Stimulated activated CD8-positive, alpha-beta memory T cell treated with anti-CD3 and anti-CD28 coated beads, Interleukin-15, amount 100 ng/mL, for 4 hours (primary cell): ENCODE measurements around the gene ZNF761.
"Not testable (repeated sequence)": the region's sequence is repeated elsewhere in the genome, so short reads cannot be mapped to it uniquely, and the experiment has no call there.

ENCODE experiments used
- DNase-seq, 2 donors: peaks; one replicate each; pipeline ENCODE4 v3.0.0-alpha.2; 2020; ENCODE audit warnings: low read depth in 2 of 2

ZNF761 gene

DNA sequence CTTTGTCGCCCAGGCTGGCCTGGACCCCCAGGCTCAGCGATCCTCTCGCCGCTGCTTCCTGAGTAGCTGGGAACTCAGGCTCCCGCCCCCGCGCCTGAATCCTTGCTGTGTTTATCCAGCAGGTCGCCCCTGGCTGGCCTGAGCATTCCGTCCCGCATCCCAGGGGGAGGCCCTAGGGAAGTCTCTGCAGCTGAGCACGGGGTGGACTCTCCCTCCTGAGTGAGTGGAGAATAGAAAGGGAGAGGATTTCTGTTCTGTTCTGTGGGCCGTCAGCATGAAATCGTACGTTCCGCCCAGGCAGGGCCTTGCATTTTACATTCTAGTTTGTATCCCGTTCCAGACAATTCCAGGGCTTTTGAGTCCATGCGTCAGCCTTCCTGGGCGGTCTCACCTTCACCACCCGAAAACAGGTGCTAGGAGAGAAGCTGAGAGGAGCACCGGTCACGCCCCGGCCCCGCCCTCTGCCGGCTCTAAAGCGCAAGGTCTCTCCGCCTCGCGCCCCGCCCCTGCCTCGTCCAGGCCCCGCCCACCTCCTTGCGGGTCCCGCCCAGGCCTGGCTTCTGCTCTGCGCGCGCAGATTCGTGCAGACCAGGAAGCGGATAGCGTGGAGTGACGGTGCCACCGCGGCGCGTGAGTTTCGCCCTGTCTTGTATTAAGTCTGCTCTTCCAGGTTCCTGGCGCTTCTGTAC is at the start of gene ZNF761:
ZNF761 (plus strand) TSS at position 586 of the 689 bp plus-strand sequence. CDS start 15,285 bp downstream, outside the sequence.
- peak; percentile 93 to 96 for DNase-seq

DNA sequence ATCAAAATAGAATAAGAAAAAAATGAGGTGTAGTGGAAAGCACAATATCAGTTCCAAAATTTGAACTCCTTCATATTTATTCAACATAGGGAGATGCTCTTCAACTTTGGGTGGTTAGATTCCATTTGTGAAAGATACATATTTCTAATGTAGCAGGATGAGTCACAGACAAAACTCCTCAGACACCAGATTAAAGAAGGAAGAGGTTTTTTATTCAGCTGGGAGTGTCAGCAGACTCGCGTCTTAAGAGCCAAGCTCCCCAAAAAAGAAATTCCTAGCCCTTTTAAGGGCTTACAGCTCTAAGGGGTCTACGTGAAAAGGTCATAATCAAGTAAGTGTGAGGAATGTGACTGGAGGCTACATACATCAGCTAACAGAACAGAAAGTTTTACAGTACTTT is 43.6 kb upstream of the ZNF761 start:
- DNase-seq = no peak

DNA sequence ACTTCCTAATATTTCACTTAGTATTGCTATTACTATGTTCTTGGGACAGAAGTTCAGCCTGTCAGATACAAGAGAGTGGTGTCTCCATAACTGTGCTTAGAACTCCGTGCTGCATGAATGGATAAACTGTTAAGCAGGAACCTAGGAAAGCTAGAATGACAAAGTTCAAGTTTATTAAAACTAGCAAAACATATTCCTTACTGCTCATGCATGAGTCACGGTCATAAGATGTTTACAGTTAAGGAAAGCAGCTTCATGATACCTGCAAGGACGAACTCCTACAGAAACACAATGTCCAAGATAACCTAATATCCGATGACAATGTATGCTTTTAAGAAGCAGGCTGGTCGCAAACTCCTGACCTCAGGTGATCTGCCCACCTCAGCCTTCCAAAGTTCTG is 42.9 kb upstream of the ZNF761 start:
- no peak for DNase-seq

DNA sequence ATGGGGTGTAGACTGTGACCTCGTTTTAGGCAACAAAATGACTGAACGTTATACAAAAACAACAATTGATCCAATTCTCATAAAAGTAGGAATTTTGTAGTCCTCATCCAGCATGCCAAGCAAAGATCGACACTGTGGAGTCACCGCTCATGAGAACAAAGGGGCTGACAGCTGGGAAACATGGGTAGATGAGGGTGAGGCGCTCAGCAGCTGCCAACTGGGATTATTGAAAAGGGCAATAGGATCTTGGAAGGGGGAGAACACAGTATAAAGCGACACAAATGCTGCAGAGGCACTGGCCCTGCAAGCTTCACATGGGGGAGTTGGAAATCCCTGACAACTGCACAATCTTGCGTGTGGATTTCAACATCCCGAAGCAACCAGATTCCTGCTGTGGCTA is 42.2 kb upstream of the ZNF761 start:
- DNase-seq = no peak

DNA sequence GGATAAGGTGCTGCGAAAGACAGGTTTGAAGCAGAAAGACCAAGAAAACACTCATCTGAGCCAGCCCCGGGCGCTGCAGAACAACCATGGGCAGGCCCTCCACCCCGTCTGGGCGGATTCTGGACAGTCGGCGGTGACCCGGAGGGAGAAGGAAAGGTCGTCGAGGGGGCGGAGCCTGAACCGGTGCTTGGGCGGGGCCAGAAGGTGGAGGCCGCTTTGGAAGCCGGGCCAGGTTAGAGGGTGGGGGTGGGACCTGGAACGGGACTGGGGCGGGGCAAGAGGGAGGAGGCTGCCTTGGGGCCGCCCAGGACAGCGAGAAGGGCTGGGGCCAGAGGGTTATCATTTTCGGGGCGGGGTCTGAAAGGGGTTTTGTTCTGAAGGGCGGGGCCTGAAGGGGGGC is 41.8 kb upstream of the ZNF761 start:
- no peak for DNase-seq

DNA sequence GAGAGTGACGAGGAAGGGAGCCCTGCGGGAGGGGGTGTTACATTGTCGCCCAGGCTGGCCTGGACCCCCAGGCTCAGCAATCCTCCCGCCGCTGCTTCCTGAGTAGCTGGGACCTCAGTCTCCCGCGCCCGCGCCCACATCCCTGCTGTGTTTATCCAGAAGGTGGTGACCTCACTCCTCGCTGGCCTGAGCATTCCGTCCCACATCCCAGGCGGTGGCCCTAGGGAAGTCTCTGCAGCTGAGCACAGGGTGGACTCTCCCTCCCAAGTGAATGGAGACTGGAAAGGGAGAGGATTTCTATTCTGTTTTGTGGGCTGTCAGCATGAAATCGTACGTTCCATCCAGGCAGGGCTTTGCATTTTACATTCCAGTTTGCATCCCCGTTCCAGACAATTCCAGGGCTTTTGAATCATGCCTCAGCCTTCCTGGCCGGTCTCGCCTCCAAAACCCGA is 37.2 kb upstream of the ZNF761 start:
- DNase-seq = no peak

DNA sequence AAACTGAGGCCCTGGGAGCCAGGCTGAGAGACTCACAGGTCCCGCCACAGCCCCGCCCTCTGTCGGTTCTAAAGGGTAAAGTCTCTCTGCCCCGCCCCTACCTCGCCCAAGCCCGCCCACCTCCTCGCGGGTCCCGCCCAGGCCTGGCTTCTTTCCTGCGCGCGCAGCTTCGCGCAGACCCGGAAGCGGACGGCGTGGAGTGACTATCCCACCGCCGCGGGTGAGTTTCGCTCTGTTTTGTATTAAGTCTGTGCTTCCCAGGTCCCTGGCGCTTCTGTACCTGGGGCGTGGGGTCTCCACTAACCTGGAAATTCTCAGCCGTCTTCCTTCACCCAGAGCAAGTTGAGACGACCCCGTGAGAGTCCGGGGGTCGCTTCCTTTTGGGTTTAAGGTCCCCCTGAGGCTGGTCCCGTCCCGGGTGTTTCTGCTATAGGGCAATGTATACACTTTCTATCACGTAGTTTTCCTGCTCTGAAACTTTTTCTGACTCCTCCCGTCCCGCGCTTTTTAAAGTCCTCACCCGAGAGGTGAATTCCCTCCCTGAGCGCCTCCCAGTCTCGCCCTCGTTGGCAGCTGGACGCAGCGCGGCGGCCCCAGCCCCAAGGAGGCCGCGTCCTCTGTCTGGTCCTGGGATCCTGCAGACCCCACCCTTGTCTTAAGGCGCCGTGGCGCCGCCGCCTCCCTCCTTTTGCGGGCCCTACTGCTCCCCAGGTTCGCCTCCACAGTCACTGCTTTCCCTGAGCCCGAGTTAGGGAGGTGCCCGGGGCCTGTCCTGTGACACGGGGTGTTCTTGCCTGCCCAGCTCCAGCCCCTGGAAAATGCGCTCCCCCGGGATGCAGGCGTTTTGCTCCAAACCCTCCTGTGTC is 36.6 kb upstream of the ZNF761 start, which contains the start of gene ZNF765:
ZNF765 (plus strand) TSS at position 176 of the 866 bp plus-strand sequence. CDS start 2,867 bp downstream, outside the sequence.
- DNase-seq = peak; percentile 94 to 95

DNA sequence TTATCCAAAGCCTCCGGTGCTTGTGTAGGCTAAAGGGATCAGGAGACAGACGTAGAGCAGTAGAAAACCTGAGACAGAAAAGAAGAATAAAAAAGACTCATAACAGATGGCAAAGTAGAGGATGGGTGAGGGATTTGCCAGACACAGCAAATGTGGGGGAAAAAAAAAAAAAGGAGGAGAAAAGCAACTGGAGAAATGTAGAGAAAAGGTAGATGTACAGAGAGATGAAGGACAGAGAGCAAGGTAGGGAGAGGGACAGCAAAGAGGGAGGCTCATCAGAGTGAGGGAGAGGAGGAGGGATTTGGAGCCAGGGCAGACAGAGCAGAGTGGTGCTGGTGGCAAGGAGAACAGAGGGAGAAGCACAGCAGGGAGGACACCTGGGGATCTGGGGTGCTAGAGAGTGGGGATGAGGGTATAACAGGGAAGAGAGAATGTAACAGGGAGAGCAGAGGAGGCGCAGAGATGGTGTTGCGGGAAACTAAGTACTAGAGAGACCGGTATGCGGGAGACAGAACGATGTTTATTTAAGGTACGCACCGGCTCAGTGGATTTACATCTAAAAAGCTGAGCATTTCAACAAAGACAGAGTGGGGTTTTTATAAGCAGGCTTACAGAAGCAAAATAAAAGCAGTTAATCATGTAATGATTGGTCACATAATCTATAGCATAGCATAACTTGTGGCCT is 35.8 kb upstream of the ZNF761 start:
- not testable (repeated sequence) for DNase-seq

DNA sequence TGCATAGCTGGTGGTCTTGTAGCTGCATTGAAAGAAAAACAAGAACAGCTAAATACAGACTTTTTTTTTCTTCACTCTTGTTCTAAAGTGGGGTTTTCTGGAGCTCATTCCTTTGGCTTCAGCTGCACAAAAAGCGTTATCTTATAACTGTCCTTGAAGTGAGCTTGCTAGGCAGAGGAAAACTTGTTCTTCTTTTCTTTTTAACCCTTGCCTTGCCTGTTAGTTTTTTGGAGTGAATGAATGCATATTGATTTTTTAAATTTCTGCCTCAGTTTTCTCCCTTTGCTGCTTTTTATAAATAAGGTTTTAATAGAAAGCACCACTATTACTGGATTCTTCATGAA is 35.3 kb upstream of the ZNF761 start:
- no peak for DNase-seq

DNA sequence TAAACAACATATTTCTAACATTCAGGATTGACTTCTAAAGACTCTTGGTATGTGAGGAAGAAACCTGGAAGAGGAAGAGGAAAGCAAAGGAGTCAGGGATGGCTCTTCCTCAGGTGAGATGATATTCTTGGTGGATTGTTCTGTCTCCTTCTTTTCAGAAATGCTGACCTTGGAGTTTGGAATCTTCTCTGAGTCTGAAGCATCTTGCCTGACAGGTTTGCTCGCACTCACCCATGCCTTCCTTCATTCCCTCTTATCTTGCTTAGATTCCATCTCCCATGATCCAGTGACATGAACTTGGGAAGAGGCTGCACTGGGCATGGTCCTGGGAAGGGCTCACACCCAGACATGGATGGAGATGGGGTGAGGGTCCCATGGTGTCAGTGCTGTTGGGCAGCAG is 33.9 kb upstream of the ZNF761 start:
- not testable (repeated sequence) for DNase-seq

DNA sequence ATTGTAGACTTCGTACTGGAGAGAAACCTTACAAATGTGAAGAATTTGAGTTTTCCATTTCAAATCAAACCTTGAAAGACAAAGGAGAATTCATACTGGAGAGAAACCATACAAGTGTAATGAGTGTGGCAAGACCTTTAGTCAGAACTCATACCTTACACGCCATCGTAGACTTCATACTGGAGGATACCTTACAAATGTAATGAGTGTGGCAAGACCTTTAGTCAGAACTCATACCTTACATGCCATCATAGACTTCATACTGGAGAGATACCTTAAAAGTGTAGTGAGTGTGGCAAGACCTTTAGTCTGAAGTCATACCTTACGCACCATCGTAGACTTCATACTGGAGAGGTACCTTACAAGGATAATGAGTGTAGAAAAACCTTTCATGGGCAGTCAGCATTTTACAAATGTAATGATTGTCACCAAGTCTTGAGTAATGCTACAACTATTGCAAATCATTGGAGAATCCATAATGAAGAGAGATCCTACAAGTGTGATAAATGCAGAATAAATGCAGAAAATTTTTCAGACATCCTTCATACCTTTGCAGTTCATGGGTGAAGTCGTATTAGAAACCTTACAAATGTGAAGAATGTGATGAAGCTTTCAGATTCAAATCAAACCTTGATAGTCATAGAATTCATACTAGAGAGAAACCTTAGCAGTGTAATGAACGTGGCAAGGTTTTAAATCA is 22.1 kb upstream of the ZNF761 start:
- no peak for DNase-seq

DNA sequence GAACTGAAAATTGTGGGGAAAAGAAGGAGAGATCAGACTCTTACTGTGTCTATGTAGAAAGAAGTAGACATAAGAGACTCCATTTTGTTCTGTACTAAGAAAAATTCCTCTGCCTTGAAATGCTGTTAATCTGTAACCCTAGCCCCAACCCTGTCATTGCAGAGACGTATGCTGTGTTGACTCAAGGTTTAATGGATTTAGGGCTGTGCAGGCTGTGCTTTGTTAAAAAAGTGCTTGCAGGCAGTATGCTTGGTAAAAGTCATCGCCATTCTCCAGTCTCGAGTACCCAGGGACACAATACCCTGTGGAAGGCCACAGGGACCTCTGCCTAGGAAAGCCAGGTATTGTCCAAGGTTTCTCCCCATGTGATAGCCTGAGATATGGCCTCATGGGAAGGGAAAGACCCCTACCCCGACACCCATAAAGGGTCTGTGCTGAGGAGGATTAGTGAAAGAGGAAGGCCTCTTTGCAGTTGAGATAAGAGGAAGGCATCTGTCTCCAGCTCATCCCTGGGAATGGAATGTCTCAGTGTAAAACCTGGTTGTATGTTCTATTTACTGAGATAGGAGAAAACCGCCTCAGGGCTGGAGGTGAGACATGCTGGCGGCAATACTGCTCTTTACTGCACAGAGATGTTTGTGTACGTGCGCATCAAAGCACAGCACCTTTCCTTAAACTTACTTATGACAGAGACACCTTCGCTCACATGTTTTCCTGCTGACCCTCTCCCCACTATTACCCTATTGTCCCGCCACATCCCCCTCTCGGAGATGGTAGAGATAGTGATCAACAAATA is 11.1 kb upstream of the ZNF761 start:
- DNase-seq = not testable (repeated sequence)

DNA sequence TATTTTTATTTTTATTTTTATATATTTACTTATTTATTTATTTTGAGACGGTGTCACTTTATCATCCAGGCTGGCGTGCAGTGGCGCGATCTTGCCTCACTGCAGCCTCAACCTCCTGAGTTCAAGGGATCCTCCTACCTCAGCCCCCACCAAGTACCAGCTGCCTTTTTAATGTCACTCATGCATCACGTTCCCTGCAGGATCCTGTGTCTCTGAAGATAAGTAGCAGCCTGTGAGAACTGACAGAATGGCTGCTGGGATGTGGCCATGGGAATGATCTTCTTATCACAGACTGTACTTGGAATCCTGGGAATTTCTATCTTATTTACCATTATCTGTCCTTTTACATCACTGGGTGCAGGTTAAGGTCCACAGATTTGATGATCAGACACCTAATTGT is 9.2 kb upstream of the ZNF761 start:
- no peak for DNase-seq

DNA sequence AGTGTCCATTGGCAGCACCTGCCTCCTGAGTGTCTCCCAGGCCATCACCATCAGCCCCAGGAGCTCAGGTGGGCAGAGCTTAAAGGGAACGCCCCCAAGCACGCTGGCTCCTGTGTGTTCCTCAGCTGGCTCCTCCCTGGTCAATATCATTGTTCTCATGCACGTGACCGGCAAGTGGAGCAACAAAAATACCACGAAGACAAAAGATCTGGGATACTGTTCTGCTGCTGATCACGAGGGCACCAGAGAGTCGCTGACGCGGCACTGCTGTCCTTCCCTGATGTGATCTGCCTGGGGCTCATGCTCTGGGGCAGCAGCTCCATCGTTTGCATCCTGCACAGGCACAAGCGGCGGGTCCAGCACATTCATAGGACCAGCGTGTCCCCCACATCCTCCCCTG is 8.7 kb upstream of the ZNF761 start:
- DNase-seq = not testable (repeated sequence)

DNA sequence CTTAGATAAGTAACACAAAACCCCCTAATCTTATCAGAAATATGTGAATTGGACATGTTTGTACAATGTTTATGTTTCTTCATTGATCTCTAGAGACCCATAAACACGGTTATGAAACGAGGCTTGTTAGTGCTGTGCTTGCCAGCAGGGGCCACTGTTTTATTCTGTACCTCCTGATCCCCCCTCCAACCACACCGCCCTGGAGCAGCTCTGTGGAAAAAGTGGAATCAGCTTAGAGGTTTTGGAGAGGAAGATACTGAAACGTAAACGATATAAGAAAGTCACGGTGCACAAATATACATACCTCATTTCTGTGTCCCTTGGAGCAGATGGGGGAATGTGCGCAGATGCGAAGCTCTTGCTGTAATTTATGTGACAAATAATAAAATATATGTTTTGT is 8.1 kb upstream of the ZNF761 start:
- not testable (repeated sequence) for DNase-seq

DNA sequence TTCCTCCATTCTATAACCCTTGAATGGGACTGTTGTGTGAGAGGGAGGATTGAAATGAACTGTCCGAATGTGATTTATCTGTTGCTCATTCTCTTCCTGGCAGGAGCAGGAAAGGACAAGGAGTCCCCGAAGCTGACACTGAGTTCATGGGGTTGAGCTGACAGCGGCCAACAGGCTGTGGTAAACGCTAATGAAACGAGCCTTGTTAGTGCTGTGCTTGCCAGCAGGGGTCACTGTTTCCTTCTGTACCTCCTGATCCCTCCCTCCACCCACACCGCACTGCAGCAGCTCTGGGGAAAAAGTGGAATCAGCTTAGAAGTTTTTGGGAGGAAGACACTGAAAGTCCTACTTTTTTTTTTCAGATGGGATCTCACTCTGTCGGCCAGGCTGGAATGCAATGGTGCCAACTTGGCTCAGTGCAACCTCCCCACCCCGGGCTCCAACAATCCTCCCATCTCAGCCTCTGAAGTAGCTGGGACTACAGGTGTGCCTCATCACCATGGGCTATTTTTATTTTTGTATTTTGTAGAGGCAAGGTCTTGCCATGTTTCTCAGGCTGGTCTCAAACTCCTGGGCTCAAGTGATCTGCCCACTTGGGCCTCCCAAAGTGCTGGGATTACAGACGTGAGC is 6.7 kb upstream of the ZNF761 start:
- DNase-seq = peak; percentile 25 to 42

DNA sequence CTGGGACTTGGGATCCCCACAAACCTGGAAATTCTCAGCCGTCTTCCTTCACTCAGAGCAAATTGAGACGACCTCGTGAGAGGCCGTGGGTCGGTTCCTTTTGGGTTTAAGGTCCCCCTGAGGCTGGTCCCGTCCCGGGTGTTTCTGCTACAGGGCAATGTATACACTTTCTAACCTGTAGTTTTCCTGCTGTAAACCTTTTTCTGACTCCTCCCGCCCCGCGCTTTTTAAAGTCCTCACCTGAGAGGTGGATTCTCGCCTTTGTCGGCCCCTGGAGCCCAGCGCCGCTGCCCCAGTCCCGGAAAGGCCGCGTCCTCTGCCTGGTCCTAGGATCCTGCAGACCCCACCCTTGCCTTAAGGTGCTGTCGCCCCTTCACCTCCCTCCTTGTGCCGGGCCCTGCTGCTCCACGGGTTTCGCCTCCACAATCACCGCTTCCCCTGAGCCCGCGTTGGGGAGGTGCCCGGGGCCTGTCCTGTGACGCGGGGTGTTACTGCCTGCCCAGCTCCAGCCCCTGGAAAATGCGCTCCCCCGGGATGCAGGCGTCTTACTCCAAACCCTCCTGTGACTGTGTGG is 391 bp downstream of the ZNF761 start:
- no peak for DNase-seq

DNA sequence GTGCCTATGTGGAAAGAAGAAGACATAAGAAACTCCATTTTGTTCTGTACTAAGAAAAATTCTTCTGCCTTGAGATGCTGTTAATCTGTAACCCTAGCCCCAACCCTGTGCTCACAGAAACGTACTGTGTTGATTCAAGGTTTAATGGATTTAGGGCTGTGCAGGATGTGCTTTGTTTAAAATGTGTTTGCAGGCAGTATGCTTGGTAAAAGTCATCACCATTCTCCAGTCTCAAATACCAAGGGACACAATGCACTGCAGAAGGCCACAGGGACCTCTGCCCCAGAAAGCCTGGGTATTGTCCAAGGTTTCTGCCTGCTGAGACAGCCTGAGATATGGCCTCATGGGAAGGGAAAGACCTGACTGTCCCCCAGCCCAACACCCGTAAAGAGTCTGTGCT is 12.0 kb downstream of the ZNF761 start:
- not testable (repeated sequence) for DNase-seq

DNA sequence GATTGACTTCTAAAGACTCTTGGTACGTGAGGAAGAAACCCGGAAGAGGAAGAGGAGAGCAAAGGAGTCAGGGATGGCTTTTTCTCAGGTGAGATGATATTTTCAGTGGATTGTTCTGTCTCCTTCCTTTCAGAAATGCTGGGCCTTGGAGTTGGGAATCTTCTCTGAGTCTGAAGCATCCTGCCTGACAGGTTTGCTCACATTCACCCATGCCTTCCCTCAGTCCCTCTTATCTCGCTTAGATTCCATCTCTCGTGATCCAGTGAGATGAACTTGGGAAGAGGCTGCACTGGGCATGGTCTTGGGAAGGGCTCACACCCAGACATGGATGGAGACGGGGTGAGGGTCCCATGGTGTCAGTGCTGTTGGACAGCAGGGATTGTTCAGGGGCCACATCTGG is 15.4 kb downstream of the ZNF761 start:
- DNase-seq = not testable (repeated sequence)

DNA sequence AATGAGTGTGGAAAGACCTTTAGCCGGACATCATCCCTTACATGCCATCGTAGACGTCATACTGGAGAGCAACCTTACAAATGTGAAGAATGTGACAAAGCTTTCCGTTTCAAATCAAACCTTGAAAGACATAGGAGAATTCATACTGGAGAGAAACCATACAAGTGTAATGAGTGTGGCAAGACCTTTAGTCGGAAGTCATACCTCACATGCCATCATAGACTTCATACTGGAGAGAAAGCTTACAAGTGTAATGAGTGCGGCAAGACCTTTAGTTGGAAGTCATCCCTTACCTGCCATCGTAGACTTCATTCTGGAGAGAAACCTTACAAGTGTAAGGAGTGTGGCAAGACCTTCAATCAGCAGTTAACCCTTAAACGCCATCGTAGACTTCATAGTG is 24.0 kb downstream of the ZNF761 start:
- no peak for DNase-seq
